ENCODE results near the gene SLC7A1.

GRCh38 chr13:29516012-29516411 lies 79.5 kb downstream of the SLC7A1 start:
- no peak for TF ChIP-seq CTCF (IDR thresholded peaks at IDR 0.05)
- no peak for TF ChIP-seq POLR2AphosphoS5 (IDR thresholded peaks at IDR 0.05; ENCODE audit: insufficient read depth in 1 of 2, low read depth in 1 of 2)

Data from vagina (tissue), 2 donors.